WI38 (cell line): ENCODE measurements around the gene PRSS36.

ENCODE experiments used
- H3K4me3 ChIP-seq: 2 replicates; pipeline ENCODE4 v1.5.1; 2011; ENCODE audit warnings: low read depth, mild to moderate bottlenecking, control low read depth, low read length
- TF ChIP-seq, protein P1 (sequence below): IDR thresholded peaks from 2 replicates; pipeline ENCODE4 v1.5.1; 2012; ENCODE audit warnings: low read depth, mild to moderate bottlenecking, control low read depth, low read length

PRSS36 gene

DNA sequence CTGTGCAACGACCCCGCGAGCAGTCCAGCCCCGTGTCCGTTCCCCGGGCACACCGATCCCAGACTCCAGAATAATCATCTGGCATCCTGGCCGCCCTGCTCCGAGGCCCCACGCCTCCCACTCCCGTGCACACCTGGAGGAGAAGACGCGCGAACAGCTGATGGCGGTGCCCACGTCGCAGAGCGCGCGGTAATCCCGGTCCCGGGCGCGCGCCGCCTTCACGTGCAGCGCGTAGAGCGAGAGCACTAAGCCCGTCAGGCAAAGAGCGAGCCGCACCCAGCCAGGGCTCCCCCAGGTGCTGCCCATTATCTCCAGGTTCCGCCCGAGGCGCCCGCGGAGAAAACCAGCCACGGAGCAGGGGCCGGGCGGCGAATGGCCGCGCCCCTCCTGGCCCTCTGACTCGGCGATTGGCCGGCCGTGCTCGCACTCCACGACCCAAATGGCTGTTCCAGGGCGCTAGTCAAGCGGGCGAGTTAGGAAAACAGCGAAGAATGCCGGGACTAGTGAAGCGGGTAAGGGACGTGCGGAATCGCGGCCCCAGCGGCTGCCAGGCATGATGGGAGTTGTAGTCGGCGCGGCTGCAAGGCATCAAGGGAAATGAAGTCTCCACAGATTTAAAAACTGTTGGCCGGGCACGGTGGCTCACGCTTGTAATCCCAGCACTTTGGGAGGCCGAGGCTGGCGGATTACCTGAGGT lies 55.3 kb downstream of the PRSS36 start, which contains the start of gene VKORC1:
Gene VKORC1 (minus strand): TSS at position 374 of the 697 bp plus-strand sequence. CDS start 68 bp downstream, at position 306.
- TF ChIP-seq, protein P1, sequence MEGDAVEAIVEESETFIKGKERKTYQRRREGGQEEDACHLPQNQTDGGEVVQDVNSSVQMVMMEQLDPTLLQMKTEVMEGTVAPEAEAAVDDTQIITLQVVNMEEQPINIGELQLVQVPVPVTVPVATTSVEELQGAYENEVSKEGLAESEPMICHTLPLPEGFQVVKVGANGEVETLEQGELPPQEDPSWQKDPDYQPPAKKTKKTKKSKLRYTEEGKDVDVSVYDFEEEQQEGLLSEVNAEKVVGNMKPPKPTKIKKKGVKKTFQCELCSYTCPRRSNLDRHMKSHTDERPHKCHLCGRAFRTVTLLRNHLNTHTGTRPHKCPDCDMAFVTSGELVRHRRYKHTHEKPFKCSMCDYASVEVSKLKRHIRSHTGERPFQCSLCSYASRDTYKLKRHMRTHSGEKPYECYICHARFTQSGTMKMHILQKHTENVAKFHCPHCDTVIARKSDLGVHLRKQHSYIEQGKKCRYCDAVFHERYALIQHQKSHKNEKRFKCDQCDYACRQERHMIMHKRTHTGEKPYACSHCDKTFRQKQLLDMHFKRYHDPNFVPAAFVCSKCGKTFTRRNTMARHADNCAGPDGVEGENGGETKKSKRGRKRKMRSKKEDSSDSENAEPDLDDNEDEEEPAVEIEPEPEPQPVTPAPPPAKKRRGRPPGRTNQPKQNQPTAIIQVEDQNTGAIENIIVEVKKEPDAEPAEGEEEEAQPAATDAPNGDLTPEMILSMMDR: no peak
- peak within 1 kb of the TSS; percentile 76 for H3K4me3 ChIP-seq

DNA sequence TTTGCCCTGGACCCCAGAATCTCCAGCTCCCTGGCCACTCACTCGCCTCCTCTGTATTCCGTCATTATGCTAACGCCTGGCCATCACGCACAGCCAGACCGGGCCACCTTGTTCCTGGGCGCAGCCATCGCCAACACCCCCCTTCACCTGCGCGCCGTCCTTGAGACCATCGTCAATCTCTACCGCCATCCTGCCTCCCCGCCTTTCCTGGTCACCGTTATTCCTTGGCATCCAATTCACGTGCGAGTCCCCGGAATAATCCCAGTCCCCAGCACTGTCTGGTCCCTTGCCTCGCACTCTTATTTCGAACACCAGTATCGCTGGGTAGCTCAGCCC lies 55.8 kb downstream of the PRSS36 start:
- TF ChIP-seq, protein P1: no peak
- H3K4me3 ChIP-seq: peak overlapping the region; percentile 76

DNA sequence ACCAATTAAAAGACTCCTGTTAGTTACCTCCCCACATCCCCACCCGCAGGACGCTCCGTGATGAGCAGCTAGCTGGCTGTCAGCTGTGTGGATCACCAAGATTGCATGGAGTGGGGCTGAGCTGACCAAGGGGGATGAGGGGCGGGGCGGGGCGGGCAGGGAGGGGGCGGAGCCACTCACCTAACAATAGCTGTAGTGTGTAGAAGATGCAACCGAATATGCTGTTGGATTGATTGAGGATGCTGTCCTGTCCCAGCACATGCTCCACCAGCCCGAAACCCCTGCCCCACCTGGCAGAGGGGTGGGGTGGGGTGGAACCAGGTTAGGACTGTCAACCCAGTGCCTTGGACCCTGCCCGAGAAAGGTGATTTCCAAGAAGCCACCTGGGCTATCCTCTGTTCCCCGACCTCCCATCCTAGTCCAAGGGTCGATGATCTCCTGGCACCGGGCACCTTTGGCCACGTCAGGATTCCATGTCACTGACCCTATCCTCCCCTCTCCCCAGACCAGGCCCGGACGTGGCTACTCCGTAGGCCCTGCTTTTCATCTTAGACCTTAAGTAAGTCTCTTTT lies 56.6 kb downstream of the PRSS36 start:
- TF ChIP-seq, protein P1: no peak
- H3K4me3 ChIP-seq: peak overlapping the region; percentile 76

DNA sequence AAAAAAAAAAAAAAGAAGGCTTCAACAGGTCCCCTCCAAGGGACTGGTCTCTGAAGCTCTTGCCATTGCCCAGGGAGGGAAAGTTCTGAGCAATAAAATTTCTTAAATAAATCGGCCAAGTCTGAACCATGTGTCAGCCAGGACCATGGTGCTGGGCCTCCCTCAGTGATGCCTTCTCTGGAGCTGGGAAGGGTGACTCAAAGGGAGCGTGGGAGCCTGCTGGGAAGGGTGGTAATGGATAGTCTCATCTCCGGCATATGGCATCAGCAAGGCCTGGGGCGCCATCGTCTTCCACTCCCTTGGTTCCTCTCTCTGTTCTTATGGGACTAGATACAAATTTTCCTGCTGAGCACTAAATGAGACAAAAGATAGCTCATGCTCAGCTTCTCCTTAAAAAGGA lies 57.5 kb downstream of the PRSS36 start:
- TF ChIP-seq, protein P1: no peak
- no peak overlapping the region for H3K4me3 ChIP-seq

DNA sequence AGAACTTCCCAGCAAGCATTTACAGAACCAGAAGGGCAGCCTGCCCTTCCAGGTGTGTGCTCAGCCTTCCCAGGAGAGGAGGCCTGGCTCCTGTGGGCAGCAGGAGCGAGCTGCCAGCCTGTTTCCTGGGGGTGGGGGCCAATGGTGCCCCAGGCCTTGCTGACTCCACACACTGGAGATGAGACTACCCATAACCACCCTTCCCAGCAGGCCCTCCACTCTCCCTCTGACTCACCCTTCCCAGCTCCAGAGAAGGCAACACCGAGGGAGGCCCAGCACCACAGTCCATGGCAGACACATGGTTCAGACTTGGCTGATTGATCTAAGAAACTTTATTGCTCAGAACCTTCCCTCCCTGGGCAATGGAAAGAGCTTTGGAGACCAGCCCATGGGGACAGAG lies 59.3 kb downstream of the PRSS36 start:
- TF ChIP-seq, protein P1: no peak
- H3K4me3 ChIP-seq: no peak overlapping the region

DNA sequence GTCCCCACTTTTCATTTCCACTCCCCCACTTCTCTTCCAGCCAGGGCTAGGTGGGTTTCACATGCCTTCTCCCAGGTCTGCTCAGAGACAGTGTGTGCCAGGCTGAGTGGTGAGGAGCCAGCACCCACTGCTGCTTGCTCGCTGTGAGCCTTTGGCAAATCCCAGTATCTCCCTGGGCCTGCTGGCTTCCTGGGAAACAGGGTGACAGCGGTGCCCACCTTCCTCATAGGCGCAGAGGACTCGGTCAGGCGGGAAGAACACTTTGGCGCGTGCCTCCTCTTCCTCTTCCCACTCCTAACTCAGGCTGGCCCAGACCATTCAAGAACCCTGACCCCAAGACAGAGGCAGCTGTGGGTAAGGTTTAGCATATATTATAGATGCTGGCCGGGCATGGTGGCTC lies 60.7 kb downstream of the PRSS36 start:
- TF ChIP-seq, protein P1: no peak
- no peak overlapping the region for H3K4me3 ChIP-seq
